BLaER1 (cell line): Measurements from ENCODE around the gene GRM5.

Experiments
- H3K27ac ChIP-seq: shearing (Covaris generic); formaldehyde crosslinking; 2 replicates; pipeline ENCODE4 v1.8.1; 2022
- H3K27me3 ChIP-seq: shearing (Covaris generic); formaldehyde crosslinking; 2 replicates; pipeline ENCODE4 v1.8.1; 2022
- H3K36me3 ChIP-seq: shearing (Covaris generic); formaldehyde crosslinking; 2 replicates; pipeline ENCODE4 v1.8.1; 2022
- H3K4me1 ChIP-seq: shearing (Covaris generic); formaldehyde crosslinking; 2 replicates; pipeline ENCODE4 v1.8.1; 2022
- H3K4me2 ChIP-seq: shearing (Covaris generic); formaldehyde crosslinking; 2 replicates; pipeline ENCODE4 v1.8.1; 2022
- H3K4me3 ChIP-seq: shearing (Covaris generic); formaldehyde crosslinking; 2 replicates; pipeline ENCODE4 v1.8.1; 2022
- H3K9ac ChIP-seq: shearing (Covaris generic); formaldehyde crosslinking; 2 replicates; pipeline ENCODE4 v1.8.1; 2022
- H3K9me3 ChIP-seq: shearing (Covaris generic); formaldehyde crosslinking; 2 replicates; pipeline ENCODE4 v1.8.1; 2022
- H4K20me1 ChIP-seq: shearing (Covaris generic); formaldehyde crosslinking; 2 replicates; pipeline ENCODE4 v1.8.1; 2022
- Cebpa-rat ChIP-seq: shearing (Covaris generic); IDR thresholded peaks from 2 replicates; pipeline ENCODE4 v1.8.1; 2022

GRM5 gene

GRCh38 chr11:88590361-88590760, 475.4 kb downstream of the GRM5 start:
- H3K27ac ChIP-seq: no peak overlapping the region
- no peak overlapping the region for H3K4me3 ChIP-seq
- no peak overlapping the region for H3K9ac ChIP-seq
- H3K36me3 ChIP-seq: no peaks in the 10 kb centered on the region
- H3K4me2 ChIP-seq: no peak overlapping the region
- H4K20me1 ChIP-seq: no peaks in the 10 kb centered on the region
- TF ChIP-seq Cebpa-rat: no peak
- no peaks in the 10 kb centered on the region for H3K4me1 ChIP-seq
- H3K27me3 ChIP-seq: no peaks in the 10 kb centered on the region
- H3K9me3 ChIP-seq: no peaks in the 10 kb centered on the region

- Histone ChIP-seq H3K27me3 (no peaks in the 10 kb centered on the region), H3K4me3 (no peak overlapping the region), H3K9me3 (no peaks in the 10 kb centered on the region), H4K20me1 (no peaks in the 10 kb centered on the region), H3K27ac (no peak overlapping the region), H3K4me2 (no peak overlapping the region), H3K36me3 (no peaks in the 10 kb centered on the region), H3K4me1 (no peaks in the 10 kb centered on the region), H3K9ac (no peak overlapping the region)
- TF ChIP-seq Cebpa-rat: no peak
These were observed 482.5 kb downstream of the GRM5 start for GRCh38 chr11:88583251-88583650.

GRCh38 chr11:88579466-88579865, 486.3 kb downstream of the GRM5 start:
- H3K27ac ChIP-seq: no peak overlapping the region
- no peaks in the 10 kb centered on the region for H4K20me1 ChIP-seq
- H3K4me2 ChIP-seq: no peak overlapping the region
- no peak overlapping the region for H3K4me3 ChIP-seq
- no peak for TF ChIP-seq Cebpa-rat
- no peaks in the 10 kb centered on the region for H3K36me3 ChIP-seq
- no peaks in the 10 kb centered on the region for H3K9me3 ChIP-seq
- H3K9ac ChIP-seq: no peak overlapping the region
- H3K4me1 ChIP-seq: no peaks in the 10 kb centered on the region
- no peaks in the 10 kb centered on the region for H3K27me3 ChIP-seq

- no peak overlapping the region for H3K9ac ChIP-seq
- H3K36me3 ChIP-seq: no peaks in the 10 kb centered on the region
- no peak overlapping the region for H3K4me2 ChIP-seq
- H3K27ac ChIP-seq: no peak overlapping the region
- no peaks in the 10 kb centered on the region for H4K20me1 ChIP-seq
- H3K4me1 ChIP-seq: no peaks in the 10 kb centered on the region
- H3K4me3 ChIP-seq: no peak overlapping the region
- TF ChIP-seq Cebpa-rat: no peak
- H3K27me3 ChIP-seq: no peaks in the 10 kb centered on the region
- H3K9me3 ChIP-seq: no peaks in the 10 kb centered on the region
These were observed 489.0 kb downstream of the GRM5 start for GRCh38 chr11:88576741-88577140.

- Histone ChIP-seq H3K9me3 (no peaks in the 10 kb centered on the region), H3K36me3 (no peaks in the 10 kb centered on the region), H3K4me3 (no peak overlapping the region), H3K9ac (no peak overlapping the region), H3K27me3 (no peaks in the 10 kb centered on the region), H4K20me1 (no peaks in the 10 kb centered on the region), H3K4me1 (no peaks in the 10 kb centered on the region), H3K27ac (no peak overlapping the region), H3K4me2 (no peak overlapping the region)
- TF ChIP-seq Cebpa-rat: no peak
These were observed 489.9 kb downstream of the GRM5 start for GRCh38 chr11:88575916-88576315.

GRCh38 chr11:88569342-88569741, 496.4 kb downstream of the GRM5 start:
- no peaks in the 10 kb centered on the region for H4K20me1 ChIP-seq
- no peak for TF ChIP-seq Cebpa-rat
- H3K4me1 ChIP-seq: no peaks in the 10 kb centered on the region
- no peak overlapping the region for H3K4me3 ChIP-seq
- H3K4me2 ChIP-seq: no peak overlapping the region
- H3K27me3 ChIP-seq: no peaks in the 10 kb centered on the region
- H3K36me3 ChIP-seq: no peaks in the 10 kb centered on the region
- H3K27ac ChIP-seq: no peak overlapping the region
- H3K9ac ChIP-seq: no peak overlapping the region
- no peaks in the 10 kb centered on the region for H3K9me3 ChIP-seq

GRCh38 chr11:88555829-88556202, 510.0 kb downstream of the GRM5 start:
- Histone ChIP-seq H3K9ac (no peak overlapping the region), H3K27ac (no peak overlapping the region), H3K27me3 (no peaks in the 10 kb centered on the region), H3K4me3 (no peak overlapping the region), H3K4me2 (no peak overlapping the region), H3K9me3 (no peaks in the 10 kb centered on the region), H3K36me3 (no peaks in the 10 kb centered on the region), H3K4me1 (no peaks in the 10 kb centered on the region), H4K20me1 (no peaks in the 10 kb centered on the region)
- TF ChIP-seq Cebpa-rat: no peak

GRCh38 chr11:88555018-88555828, 510.6 kb downstream of the GRM5 start:
- no peaks in the 10 kb centered on the region for H3K36me3 ChIP-seq
- H4K20me1 ChIP-seq: no peaks in the 10 kb centered on the region
- H3K9ac ChIP-seq: no peak overlapping the region
- TF ChIP-seq Cebpa-rat: no peak
- no peaks in the 10 kb centered on the region for H3K9me3 ChIP-seq
- H3K27ac ChIP-seq: no peak overlapping the region
- no peak overlapping the region for H3K4me3 ChIP-seq
- H3K4me1 ChIP-seq: no peaks in the 10 kb centered on the region
- no peaks in the 10 kb centered on the region for H3K27me3 ChIP-seq
- no peak overlapping the region for H3K4me2 ChIP-seq

- no peak overlapping the region for H3K4me3 ChIP-seq
- H3K27me3 ChIP-seq: no peaks in the 10 kb centered on the region
- no peaks in the 10 kb centered on the region for H3K36me3 ChIP-seq
- H3K27ac ChIP-seq: no peak overlapping the region
- H3K9ac ChIP-seq: no peak overlapping the region
- H3K9me3 ChIP-seq: no peaks in the 10 kb centered on the region
- no peaks in the 10 kb centered on the region for H4K20me1 ChIP-seq
- no peaks in the 10 kb centered on the region for H3K4me1 ChIP-seq
- no peak for TF ChIP-seq Cebpa-rat
- no peak overlapping the region for H3K4me2 ChIP-seq
These were observed 512.6 kb downstream of the GRM5 start for GRCh38 chr11:88553204-88553603.

- Histone ChIP-seq H4K20me1 (no peaks in the 10 kb centered on the region), H3K4me3 (no peak overlapping the region), H3K27ac (no peak overlapping the region), H3K9me3 (no peaks in the 10 kb centered on the region), H3K4me2 (no peak overlapping the region), H3K36me3 (no peaks in the 10 kb centered on the region), H3K9ac (no peak overlapping the region), H3K4me1 (no peaks in the 10 kb centered on the region), H3K27me3 (no peaks in the 10 kb centered on the region)
- no peak for TF ChIP-seq Cebpa-rat
These were observed 513.3 kb downstream of the GRM5 start for GRCh38 chr11:88552379-88553062.
